ENCODE results near the gene GMNN.

The GMNN gene

GRCh38 chr6:24768361-24768760 is 6.4 kb upstream of the GMNN start:
- no peaks in the 10 kb centered on the region for H3K9me3 ChIP-seq (ENCODE audit: severe bottlenecking)
- ATAC-seq (ENCODE audit: low read depth) (no peak), DNase-seq (ENCODE audit: low spot score) (no peak)
- no peak overlapping the region for H3K4me3 ChIP-seq (ENCODE audit: severe bottlenecking)
- H3K36me3 ChIP-seq (ENCODE audit: low read depth), result no peaks in the 10 kb centered on the region
- no peaks in the 10 kb centered on the region for H3K4me1 ChIP-seq (ENCODE audit: insufficient read depth, poor library complexity, severe bottlenecking)
- TF ChIP-seq CTCF (IDR thresholded peaks at IDR 0.05; ENCODE audit: poor library complexity, severe bottlenecking), result no peak
- H3K27ac ChIP-seq (ENCODE audit: poor library complexity, severe bottlenecking), result no peak overlapping the region
- no peaks in the 10 kb centered on the region for H3K27me3 ChIP-seq (ENCODE audit: insufficient read depth, poor library complexity, severe bottlenecking)

- ATAC-seq (ENCODE audit: low read depth) (peak; percentile 21), DNase-seq (ENCODE audit: low spot score) (no peak)
- Histone ChIP-seq H3K36me3 (ENCODE audit: low read depth) (peaks cover 44% of the 10 kb centered on the region), H3K27ac (ENCODE audit: poor library complexity, severe bottlenecking) (peak overlapping the region; percentile 85), H3K4me3 (ENCODE audit: severe bottlenecking) (peak overlapping the region; percentile 92), H3K9me3 (ENCODE audit: severe bottlenecking) (no peaks in the 10 kb centered on the region), H3K27me3 (ENCODE audit: insufficient read depth, poor library complexity, severe bottlenecking) (no peaks in the 10 kb centered on the region), H3K4me1 (ENCODE audit: insufficient read depth, poor library complexity, severe bottlenecking) (peaks cover 26% of the 10 kb centered on the region)
- TF ChIP-seq CTCF (IDR thresholded peaks at IDR 0.05; ENCODE audit: poor library complexity, severe bottlenecking), result no peak
These were observed 852 bp downstream of the GMNN start for GRCh38 chr6:24775520-24776058.

GRCh38 chr6:24777227-24777626 is 2.5 kb downstream of the GMNN start:
- no peak for DNase-seq (ENCODE audit: low spot score)
- Histone ChIP-seq H3K27me3 (ENCODE audit: insufficient read depth, poor library complexity, severe bottlenecking) (no peaks in the 10 kb centered on the region), H3K27ac (ENCODE audit: poor library complexity, severe bottlenecking) (no peak overlapping the region), H3K36me3 (ENCODE audit: low read depth) (peaks cover 60% of the 10 kb centered on the region), H3K4me3 (ENCODE audit: severe bottlenecking) (peak overlapping the region; percentile 92), H3K4me1 (ENCODE audit: insufficient read depth, poor library complexity, severe bottlenecking) (peaks cover 26% of the 10 kb centered on the region), H3K9me3 (ENCODE audit: severe bottlenecking) (no peaks in the 10 kb centered on the region)
- ATAC-seq (ENCODE audit: low read depth), result no peak
- TF ChIP-seq CTCF (IDR thresholded peaks at IDR 0.05; ENCODE audit: poor library complexity, severe bottlenecking), result no peak

GRCh38 chr6:24778121-24778520 is 3.4 kb downstream of the GMNN start:
- no peak for TF ChIP-seq CTCF (IDR thresholded peaks at IDR 0.05; ENCODE audit: poor library complexity, severe bottlenecking)
- Histone ChIP-seq H3K4me1 (ENCODE audit: insufficient read depth, poor library complexity, severe bottlenecking) (peaks cover 26% of the 10 kb centered on the region), H3K36me3 (ENCODE audit: low read depth) (peaks cover 69% of the 10 kb centered on the region), H3K27ac (ENCODE audit: poor library complexity, severe bottlenecking) (no peak overlapping the region), H3K9me3 (ENCODE audit: severe bottlenecking) (no peaks in the 10 kb centered on the region), H3K27me3 (ENCODE audit: insufficient read depth, poor library complexity, severe bottlenecking) (no peaks in the 10 kb centered on the region), H3K4me3 (ENCODE audit: severe bottlenecking) (no peak overlapping the region)
- ATAC-seq (ENCODE audit: low read depth), result no peak
- DNase-seq (ENCODE audit: low spot score), result no peak

- DNase-seq (ENCODE audit: low spot score), result no peak
- H3K4me1 ChIP-seq (ENCODE audit: insufficient read depth, poor library complexity, severe bottlenecking), result peaks cover 26% of the 10 kb centered on the region
- H3K27ac ChIP-seq (ENCODE audit: poor library complexity, severe bottlenecking), result no peak overlapping the region
These were observed 4.1 kb downstream of the GMNN start for GRCh38 chr6:24778878-24779277.

More at GRCh38 chr6:24778878-24779277, 4.1 kb downstream of the GMNN start:
- no peak for TF ChIP-seq CTCF (IDR thresholded peaks at IDR 0.05; ENCODE audit: poor library complexity, severe bottlenecking)
- no peak overlapping the region for H3K4me3 ChIP-seq (ENCODE audit: severe bottlenecking)
- H3K27me3 ChIP-seq (ENCODE audit: insufficient read depth, poor library complexity, severe bottlenecking), result no peaks in the 10 kb centered on the region
- peaks cover 77% of the 10 kb centered on the region for H3K36me3 ChIP-seq (ENCODE audit: low read depth)
- no peaks in the 10 kb centered on the region for H3K9me3 ChIP-seq (ENCODE audit: severe bottlenecking)
- no peak for ATAC-seq (ENCODE audit: low read depth)
